Neural progenitor cell (in vitro differentiated cells): ENCODE results near the gene MINDY1. TPM values are rescaled to one million over a fixed set of nuclear protein-coding genes. Genes with fewer than 3 reads are reported as not detected.
A peak's percentile ranks its signal among the peaks of the same experiment; 100 is the strongest.

Source experiments
- DNase-seq: peaks from one replicate; pipeline ENCODE4 v3.0.0-alpha.2; 2016; ENCODE audit warnings: low spot score
- H2AFZ ChIP-seq: fragments of 200-600 bp; sonication (generic); replicated peaks from 2 replicates; pipeline ENCODE4 v1.6.1; 2016; ENCODE audit warnings: antibody characterized with exemption
- H3F3A ChIP-seq: fragments of 200-600 bp; sonication (generic); 2 replicates; pipeline ENCODE4 v1.6.1; 2016; ENCODE audit warnings: antibody characterized with exemption, low read depth
- H3K27ac ChIP-seq: fragments of 200-600 bp; sonication (generic); 2 replicates; pipeline ENCODE4 v1.5.1; 2016; ENCODE audit warnings: mild to moderate bottlenecking
- H3K27me3 ChIP-seq: fragments of 200-600 bp; sonication (generic); 2 replicates; pipeline ENCODE4 v1.6.1; 2016; ENCODE audit warnings: mild to moderate bottlenecking, moderate library complexity
- H3K36me3 ChIP-seq: fragments of 200-600 bp; sonication (generic); 2 replicates; pipeline ENCODE4 v1.5.1; 2016
- H3K4me1 ChIP-seq: fragments of 200-600 bp; sonication (generic); 2 replicates; pipeline ENCODE4 v1.6.1; 2016; ENCODE audit warnings: mixed run types
- H3K4me2 ChIP-seq: fragments of 200-600 bp; sonication (generic); 2 replicates; pipeline ENCODE4 v1.6.1; 2016
- H3K4me3 ChIP-seq: fragments of 200-600 bp; sonication (generic); 2 replicates; pipeline ENCODE4 v1.5.1; 2016
- H3K79me2 ChIP-seq: fragments of 200-600 bp; sonication (generic); 2 replicates; pipeline ENCODE4 v1.6.1; 2016; ENCODE audit warnings: low read depth
- H3K9ac ChIP-seq: fragments of 200-600 bp; sonication (generic); 2 replicates; pipeline ENCODE4 v1.6.1; 2016
- H3K9me3 ChIP-seq: fragments of 200-600 bp; sonication (generic); 2 replicates; pipeline ENCODE4 v1.5.1; 2016; ENCODE audit warnings: low read depth
- H4K20me1 ChIP-seq: fragments of 200-600 bp; sonication (generic); 2 replicates; pipeline ENCODE4 v1.6.1; 2016; ENCODE audit warnings: low read depth
- H3K27ac Mint-ChIP-seq: 3 replicates; pipeline ENCODE4 v1.8.0; 2021; ENCODE audit warnings: mixed read lengths
- H3K27me3 Mint-ChIP-seq: 2 replicates; pipeline ENCODE4 v1.8.0; 2022; ENCODE audit warnings: low read depth, mild to moderate bottlenecking, inconsistent platforms, moderate library complexity, mixed read lengths; ENCODE audit not compliant: insufficient read depth
- H3K36me3 Mint-ChIP-seq: 3 replicates; pipeline ENCODE4 v1.8.0; 2021; ENCODE audit warnings: mixed read lengths
- H3K4me1 Mint-ChIP-seq: 3 replicates; pipeline ENCODE4 v1.8.0; 2021; ENCODE audit warnings: mixed read lengths
- H3K4me3 Mint-ChIP-seq: 3 replicates; pipeline ENCODE4 v1.8.0; 2021; ENCODE audit warnings: mild to moderate bottlenecking, moderate library complexity, mixed read lengths
- H3K9me3 Mint-ChIP-seq: 3 replicates; pipeline ENCODE4 v1.8.0; 2020; ENCODE audit warnings: mixed read lengths
- CTCF ChIP-seq: fragments of 200-600 bp; sonication (generic); IDR thresholded peaks from 2 replicates; pipeline ENCODE4 v1.5.1; 2017; ENCODE audit warnings: antibody characterized with exemption, mild to moderate bottlenecking
- EZH2 ChIP-seq: fragments of 200-600 bp; sonication (generic); IDR thresholded peaks from 2 replicates; pipeline ENCODE4 v1.6.1; 2017; ENCODE audit warnings: antibody characterized with exemption, mild to moderate bottlenecking, moderate library complexity
- EZH2phosphoT487 ChIP-seq: fragments of 200-600 bp; sonication (generic); IDR thresholded peaks from 2 replicates; pipeline ENCODE4 v1.6.1; 2017; ENCODE audit warnings: antibody characterized with exemption
- total RNA-seq: library from RNA; depleted of rRNA; stranded (reverse); fragments of >200 nt; gene quantifications from 2 replicates; pipeline ENCODE4 v1.2.3, GENCODE V29; 2015; ENCODE audit warnings: low replicate concordance

The MINDY1 gene
- total RNA-seq, 1 donor from 2014 or later, result 8.5 TPM

DNA sequence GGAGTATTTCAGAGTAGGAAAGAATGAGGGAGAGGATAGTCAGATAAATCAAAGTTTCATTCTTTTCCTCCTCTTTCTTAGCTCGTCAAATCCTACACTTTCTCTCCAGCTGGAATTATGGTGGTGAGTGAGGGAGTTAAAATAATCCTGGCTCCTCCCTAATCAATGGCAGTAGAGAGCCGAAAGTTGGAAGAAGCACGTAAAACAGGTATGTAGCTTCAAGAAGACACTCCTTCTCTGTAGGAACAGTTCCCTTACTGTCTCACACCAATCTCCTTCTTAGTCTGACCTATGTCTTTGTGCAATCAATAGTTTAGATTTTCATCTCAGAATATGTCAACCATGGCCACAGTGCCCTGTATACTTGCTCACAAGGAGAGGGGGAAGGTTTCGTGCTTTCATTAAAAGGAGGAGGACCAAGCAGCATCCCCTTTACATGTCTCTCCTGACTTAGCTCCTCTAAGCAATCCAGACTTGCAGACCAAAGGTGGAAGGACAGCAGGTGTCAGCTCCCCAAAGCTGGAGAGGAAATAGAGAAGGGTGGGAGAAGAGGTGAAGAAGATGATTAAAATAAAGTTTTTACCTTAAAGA, 878 bp downstream of the MINDY1 start:
- H3K36me3 ChIP-seq, result no peaks in the 10 kb centered on the region
- peaks cover 11% of the 10 kb centered on the region for H3K79me2 ChIP-seq
- H3K4me2 ChIP-seq, result peak overlapping the region; percentile 92
- TF ChIP-seq EZH2 (no peak), CTCF (no peak), EZH2phosphoT487 (no peak)
- Mint-ChIP-seq H3K4me3 (peak overlapping the region; percentile 97), H3K4me1 (peaks cover 52% of the 10 kb centered on the region), H3K9me3 (no peaks in the 10 kb centered on the region), H3K27me3 (peaks cover 5% of the 10 kb centered on the region), H3K36me3 (peaks cover 12% of the 10 kb centered on the region), H3K27ac (peak overlapping the region; percentile 100)
- peak overlapping the region; percentile 93 for H2AFZ ChIP-seq
- peak overlapping the region; percentile 35 for H3K9ac ChIP-seq
- peaks cover 25% of the 10 kb centered on the region for H3F3A ChIP-seq
- no peak overlapping the region for H3K27ac ChIP-seq
- no peak for DNase-seq
- H3K4me1 ChIP-seq, result peaks cover 21% of the 10 kb centered on the region
- H3K9me3 ChIP-seq, result no peaks in the 10 kb centered on the region
- H4K20me1 ChIP-seq, result no peaks in the 10 kb centered on the region
- H3K27me3 ChIP-seq, result no peaks in the 10 kb centered on the region
- peak overlapping the region; percentile 49 for H3K4me3 ChIP-seq

DNA sequence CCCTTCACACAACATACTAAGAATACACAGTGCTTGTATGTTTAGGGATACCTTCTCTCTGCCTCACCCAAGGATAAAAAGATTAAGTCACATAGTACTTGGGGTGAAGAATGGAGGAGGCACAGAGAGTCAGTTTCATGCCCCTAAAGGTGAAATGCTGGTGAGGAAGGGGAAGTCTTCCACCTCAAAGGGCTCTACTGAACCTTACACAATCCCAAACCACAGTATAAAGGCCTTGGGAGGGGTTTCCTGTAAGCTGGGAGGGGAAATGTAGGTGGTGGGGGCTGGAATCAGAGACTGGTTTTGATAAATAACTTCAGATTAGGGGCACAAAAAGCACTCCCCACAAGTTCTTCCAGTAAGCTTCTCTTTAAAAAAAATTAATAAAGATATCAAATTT, 3.5 kb downstream of the MINDY1 start:
- Histone ChIP-seq H2AFZ (no peak overlapping the region), H3K9me3 (no peaks in the 10 kb centered on the region), H3K79me2 (no peaks in the 10 kb centered on the region), H3F3A (peaks cover 25% of the 10 kb centered on the region), H3K27ac (no peak overlapping the region), H3K4me2 (peak overlapping the region; percentile 3), H3K9ac (no peak overlapping the region), H4K20me1 (no peaks in the 10 kb centered on the region), H3K4me1 (peaks cover 15% of the 10 kb centered on the region), H3K36me3 (no peaks in the 10 kb centered on the region), H3K27me3 (no peaks in the 10 kb centered on the region), H3K4me3 (no peak overlapping the region)
- no peak for TF ChIP-seq CTCF
- no peak for TF ChIP-seq EZH2phosphoT487
- no peak for TF ChIP-seq EZH2
- H3K27me3 Mint-ChIP-seq, result peaks cover 5% of the 10 kb centered on the region
- peaks cover 41% of the 10 kb centered on the region for H3K4me1 Mint-ChIP-seq
- H3K4me3 Mint-ChIP-seq, result no peak overlapping the region
- peaks cover 16% of the 10 kb centered on the region for H3K36me3 Mint-ChIP-seq
- no peaks in the 10 kb centered on the region for H3K9me3 Mint-ChIP-seq
- no peak overlapping the region for H3K27ac Mint-ChIP-seq
- DNase-seq, result no peak

- H3K36me3 Mint-ChIP-seq, result peaks cover 18% of the 10 kb centered on the region
- Histone ChIP-seq H2AFZ (no peak overlapping the region), H3K36me3 (no peaks in the 10 kb centered on the region), H3K27me3 (no peaks in the 10 kb centered on the region), H4K20me1 (no peaks in the 10 kb centered on the region), H3K9me3 (no peaks in the 10 kb centered on the region), H3K9ac (no peak overlapping the region), H3K79me2 (no peaks in the 10 kb centered on the region), H3K4me3 (no peak overlapping the region), H3F3A (peaks cover 20% of the 10 kb centered on the region), H3K4me1 (peaks cover 11% of the 10 kb centered on the region), H3K4me2 (no peak overlapping the region), H3K27ac (no peak overlapping the region)
- no peak for DNase-seq
- peaks cover 6% of the 10 kb centered on the region for H3K27me3 Mint-ChIP-seq
- TF ChIP-seq EZH2phosphoT487 (no peak), CTCF (no peak), EZH2 (no peak)
- H3K27ac Mint-ChIP-seq, result no peak overlapping the region
- H3K9me3 Mint-ChIP-seq, result no peaks in the 10 kb centered on the region
- H3K4me3 Mint-ChIP-seq, result no peak overlapping the region
- H3K4me1 Mint-ChIP-seq, result peaks cover 36% of the 10 kb centered on the region
These were observed 4.1 kb downstream of the MINDY1 start for GRCh38 chr1:151002611-151003010.
